ENCODE measurements around the gene FAM241A. TPM values are rescaled to one million over a fixed set of nuclear protein-coding genes. Genes with fewer than 3 reads are reported as not detected.

FAM241A gene
- total and polyA plus RNA-seq, 9 of the 15 experiments (the other 6 are each of a cell fraction or from before 2014, with no cell fraction given), result 2.3 to 8.5 (median 5.3) TPM

GRCh38 chr4:112145790-112146501, 692 bp downstream of the FAM241A start (continued):
- TF ChIP-seq ZBTB33 (CRISPR knock-in tag; IDR thresholded peaks at IDR 0.05) (no peak), SIN3B (IDR thresholded peaks at IDR 0.05; ENCODE audit: low read depth) (0 out of 2 replicates have a peak, but pooled peaks have one; percentile 3), HDAC6 (IDR thresholded peaks at IDR 0.05; ENCODE audit: low read depth, low read length) (no peak), YBX1 (IDR thresholded peaks at IDR 0.05) (no peak), SAFB2 (IDR thresholded peaks at IDR 0.05; ENCODE audit: borderline replicate concordance, low read depth, low read length, severe bottlenecking) (no peak), ZNF830 (CRISPR knock-in tag; IDR thresholded peaks at IDR 0.05) (no peak), TOE1 (IDR thresholded peaks at IDR 0.05; ENCODE audit: borderline replicate concordance) (no peak), TOE1 (CRISPR knock-in tag; IDR thresholded peaks at IDR 0.05; ENCODE audit: borderline replicate concordance, low read depth) (no peak), IFI16 (CRISPR knock-in tag; IDR thresholded peaks at IDR 0.05) (no peak), HES1 (IDR thresholded peaks at IDR 0.05; ENCODE audit: low read depth) (no peak), MCM5 (IDR thresholded peaks at IDR 0.05; ENCODE audit: low read depth) (no peak), XRCC3 (IDR thresholded peaks at IDR 0.05) (no peak), MTA3 (IDR thresholded peaks at IDR 0.05; ENCODE audit: borderline replicate concordance) (no peak; the same call in 1 of the 2 replicates), ZC3H4 (CRISPR knock-in tag; IDR thresholded peaks at IDR 0.05; ENCODE audit: borderline replicate concordance) (no peak; the same call in 1 of the 2 replicates), PHF20 (IDR thresholded peaks at IDR 0.05; ENCODE audit: partially characterized antibody) (no peak), BRCA1 (IDR thresholded peaks at IDR 0.05) (no peak), BRCA1 (CRISPR knock-in tag; IDR thresholded peaks at IDR 0.05) (no peak), ARID3B (CRISPR knock-in tag; IDR thresholded peaks at IDR 0.05; ENCODE audit: borderline replicate concordance) (no peak)
- TF ChIP-seq, protein P1, sequence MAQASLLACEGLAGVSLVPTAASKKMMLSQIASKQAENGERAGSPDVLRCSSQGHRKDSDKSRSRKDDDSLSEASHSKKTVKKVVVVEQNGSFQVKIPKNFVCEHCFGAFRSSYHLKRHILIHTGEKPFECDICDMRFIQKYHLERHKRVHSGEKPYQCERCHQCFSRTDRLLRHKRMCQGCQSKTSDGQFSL (CRISPR knock-in tag; IDR thresholded peaks at IDR 0.05), result no peak; the same call in 1 of the 2 replicates
- TF ChIP-seq, protein P1 (tag; IDR thresholded peaks at IDR 0.05), result no peak

All from K562 (cell line).